Superior temporal gyrus (tissue), 1 donor: ENCODE measurements around the gene STK32B.

Source experiments
- DNase-seq: peaks from one replicate; pipeline ENCODE4 v3.0.0-alpha.2; 2016; ENCODE audit errors: extremely low spot score

The STK32B gene

GRCh38 chr4:5469151-5469775 is 418.0 kb downstream of the STK32B start:
- DNase-seq = no peak

GRCh38 chr4:5469861-5470260 is 418.6 kb downstream of the STK32B start:
- DNase-seq = peak; percentile 14

DNA sequence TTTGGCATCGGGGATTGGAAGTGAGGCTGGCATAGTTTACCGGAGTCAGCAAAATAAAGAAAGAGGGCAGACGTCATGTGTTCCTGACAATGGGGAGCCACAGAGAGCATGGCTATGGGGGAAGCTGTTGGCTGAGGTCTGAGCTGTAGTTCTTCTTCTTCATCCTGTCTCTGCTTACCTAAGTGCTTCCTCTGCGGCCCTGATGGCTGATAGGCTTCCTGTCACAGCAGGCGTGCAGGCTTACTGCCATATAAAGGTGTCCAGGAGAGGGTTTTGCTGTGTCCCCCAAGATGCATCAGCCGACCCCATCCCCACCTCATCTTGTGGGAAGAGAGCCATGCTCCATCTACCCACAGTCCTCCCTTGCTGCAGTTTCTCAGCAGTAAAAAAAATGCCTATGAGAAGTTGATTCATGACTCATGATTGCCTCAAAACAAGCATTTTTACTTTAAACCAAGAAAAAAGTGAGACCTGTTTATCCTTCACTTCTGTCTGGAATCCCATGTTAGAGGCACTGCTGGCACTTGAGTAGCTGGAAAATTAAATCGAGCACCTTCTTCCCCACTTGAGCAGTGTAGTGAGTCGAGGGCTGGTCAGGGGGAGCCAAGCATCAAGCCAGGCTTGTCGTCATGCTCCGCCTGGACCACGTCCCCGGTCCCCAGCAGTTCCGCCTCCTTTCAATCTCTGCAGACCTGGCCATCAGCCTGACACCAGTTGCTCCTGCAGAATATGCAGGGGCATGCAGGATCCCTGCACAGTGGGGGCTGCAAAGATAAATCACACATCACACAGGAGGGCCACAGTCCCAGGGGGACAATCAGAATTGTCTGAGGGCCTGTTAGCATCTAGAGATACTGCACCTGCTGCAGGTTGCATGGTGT is 419.3 kb downstream of the STK32B start:
- peak; percentile 13 for DNase-seq

GRCh38 chr4:5471206-5471605 is 419.9 kb downstream of the STK32B start:
- no peak for DNase-seq

GRCh38 chr4:5471691-5472090 is 420.4 kb downstream of the STK32B start:
- no peak for DNase-seq

- DNase-seq = no peak
These were observed 420.9 kb downstream of the STK32B start for GRCh38 chr4:5472160-5472591.

- no peak for DNase-seq
These were observed 421.8 kb downstream of the STK32B start for GRCh38 chr4:5473125-5473524.

DNA sequence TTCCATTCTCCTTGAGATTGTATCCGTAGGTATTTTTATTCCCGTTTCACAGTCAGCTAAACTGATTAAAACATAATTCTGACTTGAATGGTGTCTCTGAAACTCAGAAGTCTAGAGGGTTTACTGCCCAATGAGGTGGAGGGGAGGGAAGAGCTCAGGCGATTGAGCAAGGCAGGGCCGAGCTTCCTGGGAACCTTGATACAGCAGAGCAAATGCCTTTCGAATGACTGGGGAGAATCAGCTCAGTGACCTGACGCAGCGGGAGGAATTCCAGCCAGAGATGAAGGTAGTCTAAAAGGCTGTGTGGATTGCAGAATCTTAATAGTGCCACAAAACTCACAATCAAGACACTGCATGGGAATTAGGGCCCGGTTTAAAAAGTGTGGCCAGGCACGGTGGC is 423.5 kb downstream of the STK32B start:
- no peak for DNase-seq

- DNase-seq = no peak
These were observed 426.3 kb downstream of the STK32B start for GRCh38 chr4:5477613-5478012.

DNA sequence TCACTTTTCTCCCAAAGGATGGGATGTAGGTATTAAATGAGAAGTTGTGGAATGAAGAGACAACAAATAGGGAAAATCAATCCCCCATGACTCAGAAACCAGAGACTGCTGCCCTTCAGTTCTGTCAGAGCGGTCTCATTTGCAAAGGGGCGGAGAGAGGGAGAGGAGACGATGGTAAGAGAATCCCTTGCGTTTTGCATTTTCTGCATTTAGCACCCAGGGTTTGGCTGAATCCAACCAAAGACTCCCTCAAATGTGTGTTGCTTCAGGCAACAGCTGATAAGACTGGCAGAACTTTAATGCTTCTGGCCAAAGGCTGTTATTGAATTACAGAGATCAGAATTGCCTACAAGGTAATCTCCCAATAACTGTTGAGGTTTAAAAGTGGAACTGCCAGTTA is 426.9 kb downstream of the STK32B start:
- DNase-seq = no peak

GRCh38 chr4:5478697-5479096 is 427.4 kb downstream of the STK32B start:
- no peak for DNase-seq

GRCh38 chr4:5479518-5480060 is 428.3 kb downstream of the STK32B start:
- no peak for DNase-seq

GRCh38 chr4:5488413-5488812 is 437.1 kb downstream of the STK32B start:
- DNase-seq = no peak

- DNase-seq = no peak
These were observed 438.0 kb downstream of the STK32B start for GRCh38 chr4:5489260-5489659.

DNA sequence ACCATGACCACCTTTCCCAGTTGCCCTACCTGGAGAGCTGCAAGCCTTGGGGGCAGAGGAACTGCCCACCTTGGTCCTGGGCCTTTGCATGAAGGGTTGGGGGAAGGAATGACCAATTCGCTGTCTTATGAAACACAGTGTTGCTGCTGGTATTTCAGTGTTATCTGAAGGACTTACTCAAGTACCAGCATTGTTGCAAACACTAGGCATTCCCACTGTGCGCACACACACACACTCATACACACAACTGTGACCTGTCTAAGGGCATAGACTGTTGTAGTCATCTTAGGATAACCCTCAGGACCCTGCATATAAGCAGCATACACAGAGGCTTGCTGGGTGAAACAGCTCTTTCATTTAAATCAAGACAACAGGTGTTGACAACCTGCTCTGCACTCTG is 446.2 kb downstream of the STK32B start:
- DNase-seq = no peak

DNA sequence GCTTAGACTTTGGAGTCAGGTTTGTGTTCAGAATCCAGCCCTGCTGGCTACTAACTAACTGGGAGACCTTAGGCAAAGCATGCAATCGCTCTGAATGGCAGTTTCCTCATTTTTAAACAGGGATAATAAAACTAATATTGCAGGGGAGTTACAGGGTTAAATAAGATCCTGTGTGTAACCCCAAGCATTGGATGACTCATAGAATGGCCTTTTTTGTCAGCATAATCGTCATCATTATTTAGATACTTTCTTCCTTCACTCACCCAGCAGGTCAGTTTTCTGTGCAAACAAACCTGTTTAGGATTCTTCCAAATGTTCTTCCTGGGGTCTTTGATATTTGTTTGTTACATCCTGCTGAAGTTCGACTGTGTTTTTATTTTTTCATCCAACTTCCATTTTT is 448.9 kb downstream of the STK32B start:
- DNase-seq = no peak

- DNase-seq = no peak
These were observed 452.2 kb downstream of the STK32B start for GRCh38 chr4:5503336-5503936.

GRCh38 chr4:5504486-5504885 is 453.2 kb downstream of the STK32B start:
- no peak for DNase-seq

DNA sequence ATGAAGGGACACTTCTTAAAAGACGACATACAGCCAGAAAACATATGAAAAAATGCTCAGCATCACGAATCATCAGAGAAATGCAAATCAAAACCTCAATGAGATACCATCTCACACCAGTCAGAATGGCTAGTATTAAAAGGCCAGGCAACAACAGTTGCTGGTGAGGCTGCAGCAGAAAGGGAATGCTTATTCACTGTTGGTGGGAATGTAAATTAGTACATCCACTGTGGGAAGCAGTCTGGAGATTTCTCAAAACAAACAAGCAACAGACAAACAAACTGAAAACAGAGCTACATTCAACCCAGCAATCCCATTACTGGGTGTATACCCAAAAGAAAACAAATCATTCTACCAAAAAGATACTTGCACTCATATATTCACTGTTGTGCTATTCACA is 459.2 kb downstream of the STK32B start:
- no peak for DNase-seq

DNA sequence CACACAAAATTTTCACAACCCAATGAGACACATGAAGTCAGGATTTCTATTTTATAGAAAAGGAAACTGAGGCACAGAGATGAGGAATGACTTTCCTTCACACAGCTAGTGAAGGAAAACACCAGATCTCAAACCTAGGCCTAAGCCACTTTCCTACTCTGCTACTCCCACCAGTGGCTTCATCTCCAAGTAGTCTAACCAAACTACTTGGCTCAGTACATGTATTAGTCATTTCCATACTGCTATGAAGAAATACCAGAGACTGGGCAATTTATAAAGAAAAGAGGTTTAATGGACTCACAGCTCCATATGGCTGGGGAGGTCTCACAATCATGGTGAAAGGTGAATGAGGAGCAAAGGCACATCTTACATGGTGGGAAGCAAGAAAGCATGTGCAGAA is 460.5 kb downstream of the STK32B start:
- DNase-seq = no peak

GRCh38 chr4:5515646-5516045 is 464.4 kb downstream of the STK32B start:
- DNase-seq = no peak

GRCh38 chr4:5517372-5517771 is 466.1 kb downstream of the STK32B start:
- no peak for DNase-seq
